Astrocyte of the cerebellum (primary cell): Measurements from ENCODE around the gene ERVH48-1.

Experiments used
- DNase-seq: peaks from one replicate; pipeline ENCODE4 v3.0.0-alpha.2; 2011; ENCODE audit warnings: low read depth
- H3K4me3 ChIP-seq: 2 replicates; pipeline ENCODE4 v1.5.1; 2011; ENCODE audit warnings: mild to moderate bottlenecking, low read depth, low read length, moderate library complexity
- in situ Hi-C: cut with HindIII; loops from 2 replicates; pipeline ENCODE4 v1.10.0; 2017; ENCODE audit warnings: low sequenced_read_pairs
- TF ChIP-seq, protein P1 (sequence below): IDR thresholded peaks from 2 replicates; pipeline ENCODE4 v1.5.1; 2012; ENCODE audit warnings: low read length, low read depth, moderate library complexity, mild to moderate bottlenecking; ENCODE audit errors: missing control alignments

Gene ERVH48-1

GRCh38 chr21:42892931-42893755, 32.3 kb downstream of the ERVH48-1 start, which contains the start of gene NDUFV3:
Gene NDUFV3 (plus strand): TSS chr21:42893309. CDS start chr21:42893334, 25 bp downstream.
- DNase-seq, result peak; percentile 90
- peak within 1 kb of the TSS; percentile 71 for H3K4me3 ChIP-seq
- in situ Hi-C loops, result no loop called here
- TF ChIP-seq, protein P1, sequence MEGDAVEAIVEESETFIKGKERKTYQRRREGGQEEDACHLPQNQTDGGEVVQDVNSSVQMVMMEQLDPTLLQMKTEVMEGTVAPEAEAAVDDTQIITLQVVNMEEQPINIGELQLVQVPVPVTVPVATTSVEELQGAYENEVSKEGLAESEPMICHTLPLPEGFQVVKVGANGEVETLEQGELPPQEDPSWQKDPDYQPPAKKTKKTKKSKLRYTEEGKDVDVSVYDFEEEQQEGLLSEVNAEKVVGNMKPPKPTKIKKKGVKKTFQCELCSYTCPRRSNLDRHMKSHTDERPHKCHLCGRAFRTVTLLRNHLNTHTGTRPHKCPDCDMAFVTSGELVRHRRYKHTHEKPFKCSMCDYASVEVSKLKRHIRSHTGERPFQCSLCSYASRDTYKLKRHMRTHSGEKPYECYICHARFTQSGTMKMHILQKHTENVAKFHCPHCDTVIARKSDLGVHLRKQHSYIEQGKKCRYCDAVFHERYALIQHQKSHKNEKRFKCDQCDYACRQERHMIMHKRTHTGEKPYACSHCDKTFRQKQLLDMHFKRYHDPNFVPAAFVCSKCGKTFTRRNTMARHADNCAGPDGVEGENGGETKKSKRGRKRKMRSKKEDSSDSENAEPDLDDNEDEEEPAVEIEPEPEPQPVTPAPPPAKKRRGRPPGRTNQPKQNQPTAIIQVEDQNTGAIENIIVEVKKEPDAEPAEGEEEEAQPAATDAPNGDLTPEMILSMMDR, result no peak

- no peak for DNase-seq
- H3K4me3 ChIP-seq, result peak overlapping the region; percentile 71
- TF ChIP-seq, protein P1, result no peak
- in situ Hi-C loops, result no loop called here
These were observed 32.9 kb downstream of the ERVH48-1 start for GRCh38 chr21:42892582-42892930.

DNA sequence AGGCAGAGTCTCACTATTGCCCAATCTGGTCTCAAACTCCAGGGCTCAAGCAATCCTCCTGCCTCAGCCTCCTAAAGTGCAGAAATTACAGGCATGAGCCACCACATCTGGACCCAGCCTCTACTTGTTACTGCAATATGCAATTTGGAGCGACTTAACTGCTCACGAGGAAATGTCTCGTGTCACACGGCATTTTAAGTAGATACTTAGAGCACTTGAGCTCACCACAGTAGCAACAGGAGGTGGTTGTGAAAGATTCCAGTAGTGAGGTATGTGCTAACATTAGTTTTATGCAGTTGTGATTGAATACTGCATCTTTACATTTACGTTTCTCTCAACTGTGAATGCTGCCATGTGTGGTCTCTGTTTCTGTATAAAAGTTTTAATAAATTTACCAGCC, 38.1 kb downstream of the ERVH48-1 start:
- in situ Hi-C loops, result no loop called here
- no peak for DNase-seq
- TF ChIP-seq, protein P1, result no peak
- H3K4me3 ChIP-seq, result no peak overlapping the region

DNA sequence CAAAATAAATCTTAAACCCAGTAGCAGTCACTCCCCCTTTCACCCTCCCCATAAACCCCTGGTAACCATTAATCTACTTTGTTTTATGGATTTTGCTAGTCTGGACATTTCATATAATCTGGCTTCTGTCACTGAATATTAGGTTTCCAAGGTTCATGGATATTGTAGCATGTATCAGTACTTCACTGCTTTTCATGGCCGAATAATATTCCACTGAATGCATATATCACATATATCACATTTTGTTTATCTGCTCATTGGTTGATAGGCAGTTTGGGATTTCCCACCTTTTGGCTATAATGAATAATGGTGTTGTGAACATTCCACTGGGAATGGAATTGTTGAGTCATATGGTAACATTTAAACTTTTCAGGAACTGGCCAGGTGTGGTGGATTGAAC, 41.5 kb downstream of the ERVH48-1 start:
- no peak overlapping the region for H3K4me3 ChIP-seq
- TF ChIP-seq, protein P1, result no peak
- in situ Hi-C loops, result no loop called here
- DNase-seq, result no peak

- no peak for DNase-seq
- TF ChIP-seq, protein P1, result no peak
- in situ Hi-C loops, result no loop called here
- H3K4me3 ChIP-seq, result peak overlapping the region; percentile 58
These were observed 45.1 kb downstream of the ERVH48-1 start for GRCh38 chr21:42880352-42880751.

GRCh38 chr21:42878993-42879787, 46.2 kb downstream of the ERVH48-1 start, which contains the start of gene WDR4:
Gene WDR4 (minus strand): TSS chr21:42879539. CDS start chr21:42879495, 44 bp downstream.
- TF ChIP-seq, protein P1, result no peak
- in situ Hi-C loops, result no loop called here
- peak; percentile 95 for DNase-seq
- peak within 1 kb of the TSS; percentile 58 for H3K4me3 ChIP-seq
